Osteoblast (primary cell): ENCODE results near the gene KRTAP5-2. TPM values are rescaled to one million over a fixed set of nuclear protein-coding genes. Genes with fewer than 3 reads are reported as not detected.

Source experiments
- DNase-seq: peaks from one replicate; pipeline ENCODE4 v3.0.0; 2011; ENCODE audit warnings: low spot score, mixed read lengths; ENCODE audit not compliant: insufficient read length; ENCODE audit errors: missing footprints
- H2AFZ ChIP-seq: 2 replicates; pipeline ENCODE4 v1.6.0; 2011; ENCODE audit warnings: mild to moderate bottlenecking, low read length
- H3K27ac ChIP-seq: 2 replicates; pipeline ENCODE4 v1.5.1; 2011; ENCODE audit warnings: mild to moderate bottlenecking, low read depth, low read length, moderate library complexity
- H3K27me3 ChIP-seq: 2 replicates; pipeline ENCODE4 v1.6.0; 2012; ENCODE audit warnings: mild to moderate bottlenecking, control low read depth, inconsistent platforms, low read length, moderate library complexity; ENCODE audit not compliant: insufficient read depth
- H3K36me3 ChIP-seq: 2 replicates; pipeline ENCODE4 v1.5.1; 2011; ENCODE audit warnings: mild to moderate bottlenecking, low read length, control low read depth, moderate library complexity; ENCODE audit not compliant: insufficient read depth
- H3K4me1 ChIP-seq: 2 replicates; pipeline ENCODE4 v1.5.1; 2011; ENCODE audit warnings: mild to moderate bottlenecking, low read length, control low read depth, moderate library complexity; ENCODE audit not compliant: insufficient read depth
- H3K4me2 ChIP-seq: 2 replicates; pipeline ENCODE4 v1.6.0; 2011; ENCODE audit warnings: mild to moderate bottlenecking, low read length; ENCODE audit not compliant: insufficient read depth
- H3K4me3 ChIP-seq: fragments of 200-600 bp; sonication (generic); 3 replicates; pipeline ENCODE4 v1.5.1; 2012; ENCODE audit warnings: mild to moderate bottlenecking, low read length, inconsistent platforms; ENCODE audit not compliant: insufficient read depth
- H3K79me2 ChIP-seq: 2 replicates; pipeline ENCODE4 v1.6.0; 2012; ENCODE audit warnings: mild to moderate bottlenecking, low read length, control low read depth, inconsistent platforms; ENCODE audit not compliant: insufficient read depth
- H3K9me3 ChIP-seq: 2 replicates; pipeline ENCODE4 v1.5.1; 2011; ENCODE audit warnings: low read depth, low read length, control low read depth
- H4K20me1 ChIP-seq: 2 replicates; pipeline ENCODE4 v1.6.0; 2012; ENCODE audit warnings: mild to moderate bottlenecking, low read length, control low read depth; ENCODE audit not compliant: insufficient read depth
- CTCF ChIP-seq: IDR thresholded peaks from 2 replicates; pipeline ENCODE4 v1.5.1; 2011; ENCODE audit warnings: mild to moderate bottlenecking, low read depth, low read length, moderate library complexity; ENCODE audit errors: extremely low read depth
- total RNA-seq: library from RNA; depleted of rRNA; stranded (reverse); fragments of >200 nt; gene quantifications from 2 replicates; pipeline ENCODE4 v1.2.3, GENCODE V29; 2012

Gene KRTAP5-2
- total RNA-seq, 1 donor, result not detected

GRCh38 chr11:1643146-1643690 is 45.1 kb upstream of the KRTAP5-2 start:
- H3K79me2 ChIP-seq, result no peaks in the 10 kb centered on the region
- no peaks in the 10 kb centered on the region for H3K36me3 ChIP-seq
- H3K4me3 ChIP-seq, result no peak overlapping the region
- no peak overlapping the region for H3K4me2 ChIP-seq
- no peaks in the 10 kb centered on the region for H3K9me3 ChIP-seq
- peaks cover 10% of the 10 kb centered on the region for H3K27me3 ChIP-seq
- no peak overlapping the region for H2AFZ ChIP-seq
- TF ChIP-seq CTCF, result no peak
- no peaks in the 10 kb centered on the region for H3K4me1 ChIP-seq
- H3K27ac ChIP-seq, result no peak overlapping the region
- no peaks in the 10 kb centered on the region for H4K20me1 ChIP-seq
- peak; percentile 62 for DNase-seq

GRCh38 chr11:1642288-1643145 is 44.4 kb upstream of the KRTAP5-2 start:
- Histone ChIP-seq H4K20me1 (no peaks in the 10 kb centered on the region), H2AFZ (no peak overlapping the region), H3K79me2 (no peaks in the 10 kb centered on the region), H3K27ac (no peak overlapping the region), H3K9me3 (no peaks in the 10 kb centered on the region), H3K36me3 (no peaks in the 10 kb centered on the region), H3K27me3 (peaks cover 10% of the 10 kb centered on the region), H3K4me1 (no peaks in the 10 kb centered on the region), H3K4me3 (no peak overlapping the region), H3K4me2 (no peak overlapping the region)
- DNase-seq, result peak; percentile 46
- TF ChIP-seq CTCF, result no peak

DNA sequence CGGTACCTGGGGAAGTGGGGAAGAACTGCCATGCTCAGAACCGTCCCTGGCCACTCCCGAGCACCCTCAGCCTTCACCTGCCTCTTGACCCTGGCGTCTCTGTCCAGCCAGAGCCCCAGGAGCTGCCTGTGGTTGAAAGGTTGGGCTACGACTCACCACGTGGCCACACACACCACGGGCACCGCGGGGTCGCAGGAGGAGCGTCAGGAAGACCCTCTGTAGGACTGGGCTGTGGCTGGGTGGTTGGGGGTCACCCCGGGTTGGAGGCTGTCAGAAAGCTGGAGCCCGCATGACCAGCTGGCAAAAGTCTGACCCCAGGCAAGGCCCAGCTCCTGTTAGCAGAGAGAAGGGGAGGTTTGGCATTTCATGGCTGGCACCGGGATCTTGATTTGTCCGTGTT is 43.0 kb upstream of the KRTAP5-2 start:
- no peaks in the 10 kb centered on the region for H4K20me1 ChIP-seq
- H3K4me2 ChIP-seq, result no peak overlapping the region
- DNase-seq, result peak; percentile 43
- no peaks in the 10 kb centered on the region for H3K36me3 ChIP-seq
- TF ChIP-seq CTCF, result no peak
- no peaks in the 10 kb centered on the region for H3K9me3 ChIP-seq
- no peak overlapping the region for H3K27ac ChIP-seq
- H3K4me3 ChIP-seq, result no peak overlapping the region
- no peak overlapping the region for H2AFZ ChIP-seq
- peaks cover 10% of the 10 kb centered on the region for H3K27me3 ChIP-seq
- no peaks in the 10 kb centered on the region for H3K79me2 ChIP-seq
- H3K4me1 ChIP-seq, result no peaks in the 10 kb centered on the region

- no peaks in the 10 kb centered on the region for H4K20me1 ChIP-seq
- H3K27me3 ChIP-seq, result peaks cover 10% of the 10 kb centered on the region
- H3K27ac ChIP-seq, result no peak overlapping the region
- H2AFZ ChIP-seq, result no peak overlapping the region
- H3K4me2 ChIP-seq, result no peak overlapping the region
- peak; percentile 96 for DNase-seq
- H3K4me1 ChIP-seq, result no peaks in the 10 kb centered on the region
- no peaks in the 10 kb centered on the region for H3K36me3 ChIP-seq
- no peaks in the 10 kb centered on the region for H3K79me2 ChIP-seq
- no peaks in the 10 kb centered on the region for H3K9me3 ChIP-seq
- peak; percentile 75 for TF ChIP-seq CTCF
- H3K4me3 ChIP-seq, result no peak overlapping the region
These were observed 42.2 kb upstream of the KRTAP5-2 start for GRCh38 chr11:1640076-1640946.
